Mesendoderm (in vitro differentiated cells): Measurements from ENCODE around the gene GLI2.

Source experiments
- DNase-seq: peaks from one replicate; pipeline ENCODE4 v3.0.0; 2013
- H2AK5ac ChIP-seq: 2 replicates; pipeline ENCODE4 v1.6.1; 2013; ENCODE audit warnings: low read length, inconsistent platforms
- H2BK120ac ChIP-seq: 2 replicates; pipeline ENCODE4 v1.6.1; 2013; ENCODE audit warnings: low read depth, mild to moderate bottlenecking, low read length, moderate library complexity, mixed read lengths
- H2BK15ac ChIP-seq: replicated peaks from 2 replicates; pipeline ENCODE4 v1.6.1; 2013; ENCODE audit warnings: low read depth, mild to moderate bottlenecking, moderate library complexity
- H2BK5ac ChIP-seq: 2 replicates; pipeline ENCODE4 v1.6.1; 2013; ENCODE audit warnings: low read length, inconsistent platforms
- H3K18ac ChIP-seq: 2 replicates; pipeline ENCODE4 v1.6.1; 2013; ENCODE audit warnings: mild to moderate bottlenecking, low read length, mixed read lengths
- H3K23ac ChIP-seq: one replicate; pipeline ENCODE4 v1.6.1; 2013; ENCODE audit warnings: low read length
- H3K27ac ChIP-seq: 2 replicates; pipeline ENCODE4 v1.5.1; 2013; ENCODE audit warnings: low read depth, mild to moderate bottlenecking, inconsistent platforms, low read length, moderate library complexity
- H3K27me3 ChIP-seq: 2 replicates; pipeline ENCODE4 v1.6.1; 2013; ENCODE audit warnings: low read length, control low read depth, mild to moderate bottlenecking, inconsistent platforms; ENCODE audit not compliant: insufficient read depth, poor library complexity
- H3K36me3 ChIP-seq: 2 replicates; pipeline ENCODE4 v1.6.1; 2013; ENCODE audit warnings: low read length, inconsistent platforms; ENCODE audit not compliant: control insufficient read depth, insufficient read depth
- H3K4ac ChIP-seq: one replicate; pipeline ENCODE4 v1.6.1; 2013; ENCODE audit warnings: low read depth, mild to moderate bottlenecking, low read length, moderate library complexity
- H3K4me1 ChIP-seq: 2 replicates; pipeline ENCODE4 v1.6.1; 2013; ENCODE audit warnings: low read depth, low read length, inconsistent platforms; ENCODE audit not compliant: control insufficient read depth
- H3K4me2 ChIP-seq: 2 replicates; pipeline ENCODE4 v1.6.1; 2013; ENCODE audit warnings: low read length
- H3K4me3 ChIP-seq: 2 replicates; pipeline ENCODE4 v1.5.1; 2013; ENCODE audit warnings: mild to moderate bottlenecking, low read length
- H3K56ac ChIP-seq: one replicate; pipeline ENCODE4 v1.6.1; 2013; ENCODE audit warnings: low read length
- H3K79me1 ChIP-seq: 2 replicates; pipeline ENCODE4 v1.6.1; 2013; ENCODE audit warnings: low read length, inconsistent platforms
- H3K79me2 ChIP-seq: 2 replicates; pipeline ENCODE4 v1.6.1; 2013; ENCODE audit warnings: mild to moderate bottlenecking, low read length; ENCODE audit not compliant: control insufficient read depth, insufficient read depth
- H3K9ac ChIP-seq: 2 replicates; pipeline ENCODE4 v1.6.1; 2013; ENCODE audit warnings: low read length, inconsistent platforms
- H4K5ac ChIP-seq: one replicate; pipeline ENCODE4 v1.6.1; 2013; ENCODE audit warnings: low read length
- H4K8ac ChIP-seq: one replicate; pipeline ENCODE4 v1.6.1; 2013; ENCODE audit warnings: low read depth, mild to moderate bottlenecking, control low read depth, low read length, moderate library complexity
- WGBS: extraction: QIAGEN DNeasy Blood & Tissue Kit; methylation state at CpG from one replicate; pipeline ENCODE4 v1.1.7; 2013; ENCODE audit warnings: low lambda C conversion rate, missing lambda C conversion rate; ENCODE audit not compliant: insufficient coverage; ENCODE audit errors: extremely low coverage; 5-methylcytosine and 5-hydroxymethylcytosine counted together

Gene GLI2

DNA sequence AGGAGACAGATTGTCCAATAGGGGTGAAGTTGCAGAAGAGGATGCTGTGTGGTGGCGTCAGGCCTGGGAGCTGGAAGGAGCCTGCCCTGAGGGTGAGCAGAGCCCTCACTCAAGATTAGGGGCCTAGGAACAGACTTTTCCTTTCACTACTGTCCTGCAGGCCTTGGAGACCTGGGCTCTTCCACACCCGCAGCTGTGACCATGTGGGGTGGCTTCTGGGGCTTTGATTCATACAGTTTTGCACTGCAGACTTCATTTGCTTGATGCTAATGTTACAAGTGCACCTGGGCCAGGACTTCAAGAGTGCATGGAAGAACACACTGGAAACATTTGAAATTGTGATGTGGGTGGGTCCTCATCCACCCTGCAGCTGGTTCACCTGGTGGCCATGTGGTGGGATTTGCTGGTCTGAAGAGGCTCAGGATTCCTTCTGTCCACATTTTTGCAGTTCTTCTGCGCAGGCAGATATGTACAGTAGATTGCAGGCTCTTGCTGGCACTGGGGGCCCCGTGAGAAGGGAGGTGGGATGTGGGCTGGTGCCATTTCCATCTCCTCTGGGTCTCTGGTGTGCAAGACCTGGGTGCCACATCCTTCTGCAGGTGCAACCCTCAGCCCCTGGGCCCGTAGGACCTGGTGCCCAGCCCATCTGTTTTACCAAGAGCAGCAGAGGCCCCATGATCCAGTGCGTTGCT, 9.9 kb downstream of the GLI2 start:
- Histone ChIP-seq H3K4ac (no peak overlapping the region), H4K8ac (no peak overlapping the region), H3K27ac (no peak overlapping the region), H3K23ac (no peak overlapping the region), H3K56ac (no peak overlapping the region), H3K27me3 (no peaks in the 10 kb centered on the region), H3K4me3 (no peak overlapping the region), H3K4me1 (peaks cover 3% of the 10 kb centered on the region), H2AK5ac (no peak overlapping the region), H3K4me2 (no peak overlapping the region), H3K18ac (no peak overlapping the region), H2BK120ac (no peak overlapping the region), H3K79me2 (peaks cover 68% of the 10 kb centered on the region), H2BK5ac (no peak overlapping the region), H4K5ac (no peak overlapping the region), H3K9ac (no peak overlapping the region), H2BK15ac (no peak overlapping the region), H3K36me3 (no peaks in the 10 kb centered on the region), H3K79me1 (peaks cover 42% of the 10 kb centered on the region)
- DNase-seq = no peak
- no CpG with 5 or more reads among the region's 6 CpGs for WGBS

DNA sequence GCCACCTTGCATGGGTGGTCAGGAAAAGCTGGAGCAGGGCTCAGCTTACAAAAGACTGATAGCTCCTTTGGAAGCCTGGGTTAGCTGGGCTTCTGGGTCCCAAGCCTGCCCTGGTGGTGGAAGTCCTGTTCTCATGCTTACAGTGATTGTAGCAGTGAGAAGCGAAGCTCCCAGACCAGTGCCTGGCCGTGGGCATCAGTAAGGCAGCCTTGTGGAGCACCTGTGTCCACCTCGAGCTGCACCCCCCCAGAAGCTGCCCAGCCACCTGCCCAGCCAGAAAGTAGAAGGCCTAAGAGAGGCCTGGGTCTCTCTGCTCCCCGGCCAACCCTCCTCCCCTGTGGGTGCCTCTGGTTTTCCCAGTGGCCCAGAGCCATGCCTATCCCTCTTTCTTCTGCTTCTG, 10.5 kb downstream of the GLI2 start:
- peaks cover 43% of the 10 kb centered on the region for H3K79me1 ChIP-seq
- no peak overlapping the region for H3K4me3 ChIP-seq
- peaks cover 70% of the 10 kb centered on the region for H3K79me2 ChIP-seq
- no peak overlapping the region for H2BK15ac ChIP-seq
- no CpG with 5 or more reads among the region's 4 CpGs for whole genome bisulfite sequencing
- H3K4me1 ChIP-seq = peaks cover 3% of the 10 kb centered on the region
- H3K36me3 ChIP-seq = no peaks in the 10 kb centered on the region
- H3K27me3 ChIP-seq = no peaks in the 10 kb centered on the region
- no peak overlapping the region for H2BK5ac ChIP-seq
- no peak overlapping the region for H4K8ac ChIP-seq
- no peak overlapping the region for H3K4me2 ChIP-seq
- H3K4ac ChIP-seq = no peak overlapping the region
- H2AK5ac ChIP-seq = no peak overlapping the region
- no peak overlapping the region for H3K27ac ChIP-seq
- DNase-seq = no peak
- no peak overlapping the region for H3K23ac ChIP-seq
- no peak overlapping the region for H3K56ac ChIP-seq
- no peak overlapping the region for H3K9ac ChIP-seq
- no peak overlapping the region for H2BK120ac ChIP-seq
- H3K18ac ChIP-seq = no peak overlapping the region
- no peak overlapping the region for H4K5ac ChIP-seq

DNA sequence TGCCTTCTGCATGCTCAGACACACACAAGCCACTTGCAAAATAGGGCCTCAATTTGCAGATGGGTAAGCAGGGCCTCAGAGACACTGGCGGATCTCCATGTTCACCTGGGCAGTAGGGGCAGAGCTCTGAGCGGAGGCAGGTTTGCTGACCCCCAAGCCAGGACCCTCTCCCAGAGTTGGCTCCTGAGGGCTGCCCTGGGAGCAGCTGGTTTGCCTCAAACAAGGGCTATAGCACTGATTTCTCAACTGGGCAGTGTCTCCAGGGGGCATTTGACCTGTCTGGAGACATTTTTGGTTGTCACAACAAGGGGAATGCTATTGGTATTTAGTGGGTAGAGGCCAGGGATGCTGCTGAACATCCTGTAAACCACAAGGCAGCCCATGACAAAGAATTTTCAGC, 11.6 kb downstream of the GLI2 start:
- H2BK15ac ChIP-seq = no peak overlapping the region
- no peak overlapping the region for H3K4ac ChIP-seq
- no peak overlapping the region for H2BK120ac ChIP-seq
- H3K56ac ChIP-seq = no peak overlapping the region
- H3K79me2 ChIP-seq = peaks cover 65% of the 10 kb centered on the region
- no peak overlapping the region for H3K27ac ChIP-seq
- no peaks in the 10 kb centered on the region for H3K36me3 ChIP-seq
- no peak overlapping the region for H3K9ac ChIP-seq
- no peak overlapping the region for H3K4me3 ChIP-seq
- H3K79me1 ChIP-seq = peaks cover 47% of the 10 kb centered on the region
- H3K27me3 ChIP-seq = no peaks in the 10 kb centered on the region
- H3K4me1 ChIP-seq = peaks cover 3% of the 10 kb centered on the region
- no peak overlapping the region for H2BK5ac ChIP-seq
- no peak overlapping the region for H3K18ac ChIP-seq
- no peak for DNase-seq
- no peak overlapping the region for H4K8ac ChIP-seq
- no peak overlapping the region for H3K23ac ChIP-seq
- no peak overlapping the region for H3K4me2 ChIP-seq
- no peak overlapping the region for H2AK5ac ChIP-seq
- WGBS = no CpG with 5 or more reads among the region's 2 CpGs
- H4K5ac ChIP-seq = no peak overlapping the region

DNA sequence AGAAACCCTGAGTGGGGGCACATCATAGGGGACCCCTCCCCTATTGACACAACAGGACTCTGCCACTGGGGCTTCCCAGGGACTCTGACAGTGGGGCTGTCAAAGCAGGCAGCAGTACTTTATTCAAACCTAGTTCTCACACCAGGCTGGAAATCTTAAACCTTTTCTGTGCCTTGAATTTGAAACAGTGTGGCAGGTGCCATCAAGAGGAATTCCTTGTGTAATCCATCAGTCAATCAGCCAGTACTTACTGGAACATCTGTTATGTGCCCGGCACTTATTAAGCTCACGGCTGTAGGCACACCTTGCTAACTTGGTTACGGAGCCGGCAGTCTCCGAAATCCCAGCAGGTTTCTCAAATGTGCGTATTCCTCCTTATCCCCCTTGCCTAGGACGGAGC, 12.0 kb downstream of the GLI2 start:
- Histone ChIP-seq H3K27me3 (no peaks in the 10 kb centered on the region), H4K8ac (no peak overlapping the region), H3K4ac (no peak overlapping the region), H4K5ac (no peak overlapping the region), H3K4me2 (no peak overlapping the region), H2BK5ac (no peak overlapping the region), H3K56ac (no peak overlapping the region), H2AK5ac (no peak overlapping the region), H3K23ac (no peak overlapping the region), H2BK15ac (no peak overlapping the region), H3K79me1 (peaks cover 46% of the 10 kb centered on the region), H2BK120ac (no peak overlapping the region), H3K18ac (no peak overlapping the region), H3K4me1 (peaks cover 2% of the 10 kb centered on the region), H3K79me2 (peaks cover 62% of the 10 kb centered on the region), H3K36me3 (no peaks in the 10 kb centered on the region), H3K4me3 (no peak overlapping the region), H3K27ac (no peak overlapping the region), H3K9ac (no peak overlapping the region)
- no CpG with 5 or more reads among the region's 7 CpGs for WGBS
- DNase-seq = no peak

DNA sequence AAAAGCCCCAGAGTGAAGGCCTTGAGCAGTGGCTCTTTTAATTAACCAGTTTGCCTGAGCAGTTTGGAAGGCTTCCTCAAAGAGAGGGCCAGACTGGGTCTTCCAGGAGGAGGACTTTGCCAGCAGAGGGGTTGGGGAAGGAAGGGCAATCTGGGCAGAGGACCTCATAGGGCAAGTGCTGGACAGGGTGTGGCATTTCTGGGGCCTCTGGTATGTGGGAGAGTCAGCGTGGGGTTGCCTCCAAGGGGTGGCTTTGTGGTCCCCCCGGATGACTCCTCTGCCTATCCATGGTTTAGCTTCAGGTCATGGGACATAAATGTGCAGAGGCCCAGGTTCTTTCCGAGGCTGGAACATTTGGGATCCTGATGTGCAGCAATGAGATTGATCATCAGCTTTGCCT, 12.6 kb downstream of the GLI2 start:
- no peak overlapping the region for H3K9ac ChIP-seq
- no peak overlapping the region for H3K18ac ChIP-seq
- no peak overlapping the region for H4K8ac ChIP-seq
- H2AK5ac ChIP-seq = no peak overlapping the region
- H2BK5ac ChIP-seq = no peak overlapping the region
- no peak overlapping the region for H3K56ac ChIP-seq
- H3K79me1 ChIP-seq = peaks cover 41% of the 10 kb centered on the region
- no peak overlapping the region for H3K27ac ChIP-seq
- H3K4ac ChIP-seq = no peak overlapping the region
- no peak for DNase-seq
- H2BK120ac ChIP-seq = no peak overlapping the region
- H3K79me2 ChIP-seq = peaks cover 57% of the 10 kb centered on the region
- no peak overlapping the region for H3K4me2 ChIP-seq
- no peak overlapping the region for H3K23ac ChIP-seq
- no peak overlapping the region for H3K4me3 ChIP-seq
- no CpG with 5 or more reads among the region's 3 CpGs for WGBS
- H3K27me3 ChIP-seq = no peaks in the 10 kb centered on the region
- H3K36me3 ChIP-seq = no peaks in the 10 kb centered on the region
- H4K5ac ChIP-seq = no peak overlapping the region
- no peak overlapping the region for H2BK15ac ChIP-seq
- no peaks in the 10 kb centered on the region for H3K4me1 ChIP-seq

DNA sequence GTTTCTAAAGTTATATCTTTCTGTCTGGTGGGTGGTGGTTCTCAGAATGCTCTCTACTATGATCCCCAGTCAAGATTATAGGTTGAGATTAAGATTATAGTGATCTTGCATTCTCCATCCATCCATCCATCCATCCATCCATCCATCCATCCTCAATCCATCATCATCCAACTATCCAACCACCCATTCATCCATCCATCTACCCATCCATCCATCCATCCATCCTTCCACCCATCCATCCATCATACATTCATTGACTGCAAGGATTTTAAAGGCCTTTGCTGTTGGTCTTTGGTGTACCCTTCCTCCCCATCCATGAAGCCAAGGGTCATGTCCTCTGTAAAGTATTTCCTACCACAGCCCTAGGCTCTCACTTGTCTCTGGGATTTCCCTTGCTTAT, 13.1 kb downstream of the GLI2 start:
- H3K36me3 ChIP-seq = no peaks in the 10 kb centered on the region
- H3K79me1 ChIP-seq = peaks cover 37% of the 10 kb centered on the region
- H2BK5ac ChIP-seq = no peak overlapping the region
- no peak overlapping the region for H2BK120ac ChIP-seq
- H2AK5ac ChIP-seq = no peak overlapping the region
- no peak overlapping the region for H4K5ac ChIP-seq
- H3K4me3 ChIP-seq = no peak overlapping the region
- H3K27ac ChIP-seq = no peak overlapping the region
- H3K79me2 ChIP-seq = peaks cover 52% of the 10 kb centered on the region
- no peak overlapping the region for H3K4ac ChIP-seq
- no peak overlapping the region for H4K8ac ChIP-seq
- no peaks in the 10 kb centered on the region for H3K27me3 ChIP-seq
- H3K23ac ChIP-seq = no peak overlapping the region
- no peak overlapping the region for H3K18ac ChIP-seq
- no peak for DNase-seq
- H3K56ac ChIP-seq = no peak overlapping the region
- no peaks in the 10 kb centered on the region for H3K4me1 ChIP-seq
- H3K4me2 ChIP-seq = no peak overlapping the region
- H2BK15ac ChIP-seq = no peak overlapping the region
- no peak overlapping the region for H3K9ac ChIP-seq
